HS-5 (cell line): Measurements from ENCODE around the gene SEC23A.
"Not testable (repeated sequence)": the region's sequence is repeated elsewhere in the genome, so short reads cannot be mapped to it uniquely, and the experiment has no call there.

Source experiments
- DNase-seq: peaks from one replicate; pipeline ENCODE4 v3.0.0-alpha.2; 2012; ENCODE audit warnings: low read depth

SEC23A gene

GRCh38 chr14:39030209-39030608 lies 72.8 kb downstream of the SEC23A start:
- DNase-seq, result no peak

GRCh38 chr14:39029789-39030188 lies 73.2 kb downstream of the SEC23A start:
- no peak for DNase-seq

DNA sequence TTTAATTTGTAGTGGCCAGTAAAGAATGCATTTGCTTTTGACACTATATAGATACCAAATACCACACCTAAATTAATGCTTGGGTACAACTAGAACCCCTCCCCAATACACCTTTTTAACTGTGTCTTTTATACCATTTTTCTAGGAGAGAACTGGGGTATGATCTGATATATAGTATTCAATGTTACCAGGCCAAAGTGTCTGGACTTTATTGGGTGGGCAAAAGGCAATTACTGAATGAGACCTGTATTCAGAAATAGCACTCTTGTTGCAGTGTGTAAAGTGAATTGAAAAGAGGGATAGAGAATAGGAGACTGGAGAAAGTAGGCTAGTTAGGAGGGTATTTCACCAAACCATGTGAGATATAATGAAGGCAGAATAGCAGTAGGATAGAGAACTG lies 74.4 kb downstream of the SEC23A start:
- no peak for DNase-seq

DNA sequence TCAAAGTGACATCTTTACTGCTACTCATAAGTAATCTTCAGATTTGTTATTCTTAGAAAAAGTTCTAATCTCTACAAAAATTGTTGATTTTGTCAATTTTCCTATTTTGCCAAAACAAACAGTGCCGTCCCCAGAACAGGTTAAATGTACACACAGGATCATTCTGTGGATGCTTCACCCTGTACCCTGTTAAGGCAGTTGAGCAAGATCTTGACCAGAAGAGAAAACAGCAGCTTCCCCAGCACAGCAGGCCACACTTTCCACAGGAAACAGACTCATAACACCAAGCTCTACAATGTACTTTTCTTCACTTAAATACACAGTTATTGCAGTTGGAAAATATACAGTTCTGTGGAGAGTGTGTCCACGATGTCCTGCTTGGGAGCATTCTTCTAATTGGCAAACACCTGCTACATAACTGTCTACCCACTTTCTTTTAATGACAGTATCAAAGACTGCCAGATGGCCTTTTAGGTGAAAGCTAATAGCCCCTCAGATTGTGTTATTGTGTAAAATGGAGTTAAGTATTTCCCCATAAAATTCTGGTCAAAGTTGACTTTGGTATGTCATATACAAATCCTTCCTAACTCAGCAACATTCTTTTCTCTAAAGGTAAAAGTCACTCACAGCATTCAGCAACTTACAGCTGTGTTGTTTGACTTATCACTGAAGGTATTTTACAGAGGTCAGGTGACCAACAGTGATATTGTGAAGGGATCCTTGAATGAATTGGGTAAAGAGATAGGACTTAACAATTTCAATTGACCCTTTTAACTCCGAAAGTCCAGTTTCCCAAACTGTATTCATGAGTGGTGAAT lies 77.0 kb downstream of the SEC23A start:
- DNase-seq, result no peak

DNA sequence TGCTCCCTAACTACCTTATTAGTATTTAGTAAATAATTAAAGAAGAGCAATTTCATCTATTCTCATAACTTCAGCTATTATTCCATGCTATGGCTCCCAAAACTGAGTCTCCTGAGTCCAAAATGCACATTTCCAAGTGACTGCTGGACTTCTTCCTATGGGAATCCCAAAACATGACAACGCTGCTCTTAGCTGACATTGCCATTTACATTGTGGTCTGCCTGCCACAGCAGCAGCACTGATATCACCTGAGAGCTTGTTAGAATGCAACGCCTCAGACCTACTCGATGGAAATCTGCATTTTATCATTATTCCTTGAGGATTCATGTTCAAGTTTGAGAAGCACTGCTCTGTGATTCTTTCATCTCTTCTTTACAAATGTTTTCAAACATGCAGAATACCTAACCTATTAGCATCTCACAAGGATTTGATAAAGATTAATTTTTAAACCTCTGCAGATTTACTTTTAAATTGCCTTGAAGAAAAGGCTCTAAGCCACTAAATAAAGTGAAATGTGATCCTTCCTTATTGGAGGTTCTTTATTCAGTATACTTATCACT lies 77.7 kb downstream of the SEC23A start:
- no peak for DNase-seq

GRCh38 chr14:39023939-39024871 lies 78.8 kb downstream of the SEC23A start:
- DNase-seq, result no peak

GRCh38 chr14:39017096-39018016 lies 85.7 kb downstream of the SEC23A start:
- not testable (repeated sequence) for DNase-seq

GRCh38 chr14:39016733-39017095 lies 86.3 kb downstream of the SEC23A start:
- no peak for DNase-seq

DNA sequence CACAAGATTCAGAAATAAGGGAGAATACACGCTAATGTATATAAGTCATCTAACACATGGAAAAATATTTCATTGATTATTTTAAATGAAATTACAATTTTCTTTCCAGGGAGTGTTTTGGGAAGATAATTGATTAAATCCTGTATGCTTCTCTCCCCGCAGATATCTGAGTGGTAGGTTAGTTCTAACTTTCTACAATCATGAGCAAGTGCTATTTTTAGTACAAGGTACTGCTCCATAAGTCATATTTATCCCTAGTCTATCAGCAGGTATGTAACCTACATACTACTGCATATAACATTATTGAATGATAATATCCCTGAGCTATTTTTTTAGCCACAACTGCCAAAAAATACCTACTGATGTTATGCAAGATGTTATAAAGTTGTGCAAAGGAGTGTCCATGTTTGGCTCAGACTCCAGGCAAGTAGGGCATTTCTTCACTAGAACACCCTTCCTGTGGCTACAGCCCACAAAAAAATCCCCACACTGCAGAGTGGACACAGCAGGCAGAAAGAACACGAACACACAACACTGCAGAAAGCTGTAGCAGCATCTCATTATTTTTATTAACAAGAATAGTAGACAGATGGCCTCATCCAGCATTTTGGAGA lies 87.0 kb downstream of the SEC23A start:
- no peak for DNase-seq

DNA sequence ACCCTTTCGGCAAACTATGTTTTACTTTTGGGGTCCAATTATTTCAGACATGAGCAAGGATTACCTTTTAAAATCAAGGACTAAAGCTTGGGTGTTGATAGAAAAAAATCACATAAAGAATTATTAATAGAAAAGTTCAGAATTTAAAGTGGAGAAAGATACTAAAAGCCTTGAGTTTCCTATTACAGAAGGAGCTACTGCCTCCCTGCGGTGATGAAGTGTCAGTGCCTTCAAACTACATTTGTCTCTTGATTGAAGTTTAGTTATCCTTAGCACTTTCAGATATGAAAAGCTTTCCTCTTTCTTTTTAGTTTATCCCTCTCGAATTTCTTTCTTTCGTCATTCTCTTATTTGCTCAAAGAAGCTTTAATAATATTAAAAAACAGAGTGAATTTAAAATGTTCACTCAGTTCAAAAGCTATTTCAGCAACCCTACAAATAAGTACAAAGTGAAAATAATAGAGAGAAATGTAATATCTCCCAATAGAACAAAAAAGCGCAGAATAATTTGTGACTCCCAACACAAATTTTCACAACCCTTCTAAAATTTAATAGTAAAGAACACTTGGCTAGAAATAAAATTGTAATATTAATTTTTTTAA lies 87.6 kb downstream of the SEC23A start:
- peak; percentile 5 for DNase-seq

DNA sequence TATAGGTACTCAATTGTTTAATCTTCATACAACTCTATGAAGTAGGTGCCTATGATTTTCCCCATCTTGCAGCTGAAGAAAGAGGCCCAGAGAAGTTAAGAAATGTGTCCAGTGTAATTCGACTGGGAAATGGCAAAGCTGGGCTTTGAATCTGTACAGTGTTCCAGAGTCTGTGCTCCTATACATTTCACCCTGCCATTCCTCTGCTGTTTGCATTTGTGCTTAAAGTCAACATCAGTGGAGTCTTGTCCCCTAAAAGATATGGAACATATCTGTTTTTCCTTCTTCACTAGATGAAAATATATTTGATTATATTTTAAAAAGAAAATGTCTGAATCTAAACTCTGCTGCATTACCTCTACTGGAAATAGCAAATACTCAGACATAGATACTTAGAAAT lies 88.6 kb downstream of the SEC23A start:
- DNase-seq, result no peak

GRCh38 chr14:39008965-39009364 lies 94.1 kb downstream of the SEC23A start:
- not testable (repeated sequence) for DNase-seq

DNA sequence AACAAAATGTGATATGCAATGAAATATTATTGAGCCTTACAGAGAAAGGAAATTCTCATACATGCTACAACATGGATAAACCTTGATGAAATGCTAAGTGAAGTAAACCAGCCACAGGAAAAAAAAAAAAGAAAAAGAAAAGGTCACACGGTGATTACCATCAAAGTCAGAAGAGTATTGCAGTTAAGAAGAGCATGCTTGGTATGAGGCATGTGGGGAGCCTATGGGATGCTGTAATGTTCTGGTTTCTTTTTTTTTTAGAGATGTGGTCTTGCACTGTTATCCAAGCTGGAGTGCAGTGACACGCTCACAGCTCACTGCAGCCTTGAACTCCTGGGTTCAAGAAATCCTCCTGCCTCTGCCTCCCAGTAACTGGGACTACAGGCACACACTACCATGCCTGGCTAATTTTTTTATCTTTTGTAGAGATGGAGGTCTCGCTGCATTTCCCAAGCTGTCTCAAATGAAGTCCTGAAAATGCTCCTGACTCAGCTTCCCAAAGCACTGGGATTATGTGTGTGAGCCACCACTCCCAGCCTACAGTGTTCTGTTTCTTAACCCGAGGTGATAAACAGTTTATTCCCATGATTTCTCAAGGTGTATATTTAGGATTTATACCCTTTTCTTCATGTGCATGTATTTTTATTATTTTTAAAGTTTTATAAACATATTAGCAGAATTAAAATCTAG lies 96.2 kb downstream of the SEC23A start:
- DNase-seq, result no peak

DNA sequence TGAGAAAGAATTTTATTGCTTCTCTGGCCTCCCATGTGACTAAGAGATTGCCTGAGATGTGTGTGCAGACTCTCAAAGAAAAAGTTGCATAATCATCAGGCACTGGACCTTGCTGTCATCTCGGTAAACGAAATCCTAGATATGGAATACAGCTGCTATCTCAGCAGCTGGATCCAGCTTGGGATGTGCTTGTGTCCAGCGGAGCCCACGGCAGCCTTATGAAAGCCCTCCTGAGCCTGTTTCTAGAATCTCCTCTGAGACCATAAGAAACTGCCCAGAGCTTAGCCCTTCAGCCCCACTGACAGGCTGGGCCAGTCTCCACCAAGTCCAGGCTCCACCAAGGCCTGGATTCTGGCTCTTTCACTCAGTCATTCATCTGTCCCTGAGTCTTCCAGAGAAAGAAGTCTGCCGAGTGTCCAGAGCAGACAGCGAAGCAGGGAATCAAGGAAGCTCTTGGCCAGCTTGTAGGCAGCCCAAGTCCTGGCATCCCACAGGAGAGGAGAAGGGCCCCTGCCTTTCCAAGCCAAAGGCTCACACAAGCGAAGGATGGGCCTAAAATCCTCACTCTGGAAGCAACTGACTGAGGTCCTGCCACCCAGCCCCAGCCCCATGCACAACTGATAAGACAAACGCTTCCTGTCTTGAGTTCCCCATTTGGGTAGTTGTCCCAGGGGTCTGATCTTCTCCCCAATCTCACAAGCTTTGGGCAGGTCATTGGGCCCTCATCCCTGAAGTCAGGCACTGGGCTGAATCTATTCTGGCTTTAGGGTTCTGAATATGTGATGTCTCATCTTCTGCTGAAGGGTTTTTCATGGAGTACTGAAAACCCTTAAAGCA lies 97.8 kb downstream of the SEC23A start:
- DNase-seq, result no peak

DNA sequence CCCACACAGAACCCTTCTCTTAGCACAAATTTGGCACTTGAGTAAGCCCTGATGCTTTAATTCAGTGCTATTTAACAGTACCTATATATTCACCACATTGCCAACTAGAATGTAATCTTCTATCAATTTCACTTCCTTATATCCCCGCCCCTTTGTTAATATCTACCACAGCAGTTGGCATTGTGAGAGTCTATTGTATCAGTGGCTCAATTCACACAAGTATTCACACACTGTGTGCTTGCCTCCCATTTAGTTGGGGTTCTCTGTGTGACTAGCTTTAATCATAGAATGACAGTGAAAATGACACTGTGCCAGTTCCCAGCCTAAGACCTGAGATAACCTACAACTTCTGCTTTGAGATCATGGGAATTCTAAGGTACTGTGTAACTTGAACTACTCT lies 103.1 kb downstream of the SEC23A start:
- no peak for DNase-seq

DNA sequence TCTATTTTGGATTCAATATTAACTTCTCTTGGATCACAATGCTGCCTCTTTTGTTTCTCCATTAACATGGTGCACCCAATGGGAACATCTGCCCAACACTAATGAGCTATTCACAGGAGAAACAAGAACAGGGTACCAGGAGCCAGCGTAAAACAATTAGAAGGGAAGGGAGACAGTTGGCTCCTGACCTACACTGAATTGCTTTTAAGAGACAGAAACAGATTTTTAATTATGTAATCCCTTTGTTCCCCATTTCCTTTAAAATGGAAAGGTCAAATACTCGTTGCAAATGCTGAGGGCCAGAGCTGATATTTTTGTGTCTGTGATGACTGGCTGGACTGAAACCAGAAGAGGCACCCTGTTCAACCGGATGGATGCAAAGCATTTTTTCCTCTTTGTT lies 108.3 kb downstream of the SEC23A start:
- DNase-seq, result no peak

DNA sequence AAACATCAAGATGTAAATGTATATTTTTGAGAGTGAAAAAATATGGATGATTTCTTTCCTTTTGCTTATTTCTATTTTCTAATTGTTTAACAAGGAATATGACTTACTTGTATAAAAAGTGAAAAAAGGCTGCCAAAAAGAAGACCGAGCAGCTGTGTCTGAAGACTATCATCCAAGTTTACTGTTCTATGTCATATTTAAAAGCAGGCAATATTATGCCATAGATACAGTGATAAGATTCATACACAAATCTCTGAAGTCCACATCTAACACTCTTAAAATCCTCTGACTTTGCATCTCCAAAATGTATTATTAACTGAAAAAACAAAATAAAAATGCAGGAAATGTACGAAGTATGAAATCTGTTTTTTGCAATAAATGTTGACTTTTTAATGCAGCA lies 109.1 kb downstream of the SEC23A start:
- no peak for DNase-seq

DNA sequence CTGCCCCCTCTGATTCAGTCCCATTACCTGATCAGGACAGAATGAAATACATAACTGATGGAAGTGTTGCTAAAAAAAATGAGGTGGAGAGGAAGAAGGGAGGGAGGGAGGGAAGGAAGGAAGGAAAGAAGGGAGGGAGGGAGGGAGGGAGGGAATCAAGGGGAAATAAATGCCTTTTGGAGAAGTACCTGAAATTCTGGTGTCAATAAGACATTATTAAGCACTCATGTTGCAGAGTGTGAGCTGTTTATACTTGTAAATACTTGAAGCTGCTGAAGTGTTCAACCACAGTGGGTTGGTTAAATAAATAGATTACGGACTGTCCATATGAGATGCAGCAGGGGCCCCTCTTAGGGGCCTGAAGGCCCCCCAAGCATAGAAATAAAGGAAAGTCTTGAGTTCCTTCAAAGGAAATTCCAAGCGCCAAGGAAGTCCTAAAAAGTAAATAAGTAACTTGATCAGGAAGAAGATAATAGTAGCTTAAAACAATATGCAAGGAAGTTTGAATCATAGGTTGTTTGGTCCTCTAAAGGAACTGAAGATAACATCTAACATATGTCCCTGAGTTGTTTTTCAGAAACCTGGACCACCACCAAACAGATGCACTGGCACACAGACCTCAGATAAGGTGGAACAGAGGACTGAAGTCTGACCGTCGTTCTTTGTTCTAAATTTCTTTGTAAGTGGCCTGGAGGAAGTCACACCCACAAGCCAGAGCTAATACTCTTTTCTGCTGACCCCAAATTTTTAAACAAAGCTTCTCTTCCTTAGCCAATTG lies 110.8 kb downstream of the SEC23A start:
- no peak for DNase-seq

DNA sequence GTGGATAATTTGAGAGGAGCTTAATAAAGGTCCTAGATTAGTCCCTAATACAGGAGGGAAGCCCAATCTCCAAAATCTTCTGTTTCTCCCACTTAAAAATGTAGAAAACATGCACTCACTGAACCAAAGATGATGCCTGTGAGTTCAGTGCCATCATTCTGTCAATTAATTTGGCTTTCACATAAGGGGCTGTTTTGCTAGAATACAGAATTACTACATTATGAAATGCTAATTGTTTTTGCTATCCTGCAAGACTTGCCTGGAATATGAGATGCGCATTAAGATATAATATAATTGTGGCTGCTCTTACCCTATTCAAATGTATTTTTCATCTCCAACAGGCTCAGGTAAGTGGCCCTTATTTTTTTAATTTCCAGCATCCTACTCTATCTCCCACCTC lies 111.7 kb downstream of the SEC23A start:
- DNase-seq, result no peak
